ENCODE data around the gene GFOD2.

The GFOD2 gene

DNA sequence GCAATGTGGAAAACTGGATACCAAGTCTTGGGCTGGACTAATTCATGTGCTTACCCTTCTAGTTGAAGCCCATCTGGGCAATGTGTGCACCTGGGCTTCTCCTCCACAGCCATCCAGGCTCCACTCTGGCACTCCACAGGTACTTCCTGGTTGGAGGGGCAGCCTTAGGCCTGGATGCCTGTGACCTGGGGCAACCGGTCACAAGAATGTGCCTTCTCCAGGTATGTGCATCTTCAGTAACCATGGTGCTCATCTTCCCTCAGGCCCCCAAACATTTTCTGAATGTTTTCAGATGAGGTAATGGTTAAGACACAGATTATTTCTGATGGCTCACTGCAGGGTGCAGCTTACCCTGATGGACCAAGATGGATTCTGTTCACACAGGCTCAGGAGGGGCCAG, 41.4 kb downstream of the GFOD2 start:
- DNase-seq (ENCODE audit: low read depth, low spot score): no peak
- TF ChIP-seq, protein P1, sequence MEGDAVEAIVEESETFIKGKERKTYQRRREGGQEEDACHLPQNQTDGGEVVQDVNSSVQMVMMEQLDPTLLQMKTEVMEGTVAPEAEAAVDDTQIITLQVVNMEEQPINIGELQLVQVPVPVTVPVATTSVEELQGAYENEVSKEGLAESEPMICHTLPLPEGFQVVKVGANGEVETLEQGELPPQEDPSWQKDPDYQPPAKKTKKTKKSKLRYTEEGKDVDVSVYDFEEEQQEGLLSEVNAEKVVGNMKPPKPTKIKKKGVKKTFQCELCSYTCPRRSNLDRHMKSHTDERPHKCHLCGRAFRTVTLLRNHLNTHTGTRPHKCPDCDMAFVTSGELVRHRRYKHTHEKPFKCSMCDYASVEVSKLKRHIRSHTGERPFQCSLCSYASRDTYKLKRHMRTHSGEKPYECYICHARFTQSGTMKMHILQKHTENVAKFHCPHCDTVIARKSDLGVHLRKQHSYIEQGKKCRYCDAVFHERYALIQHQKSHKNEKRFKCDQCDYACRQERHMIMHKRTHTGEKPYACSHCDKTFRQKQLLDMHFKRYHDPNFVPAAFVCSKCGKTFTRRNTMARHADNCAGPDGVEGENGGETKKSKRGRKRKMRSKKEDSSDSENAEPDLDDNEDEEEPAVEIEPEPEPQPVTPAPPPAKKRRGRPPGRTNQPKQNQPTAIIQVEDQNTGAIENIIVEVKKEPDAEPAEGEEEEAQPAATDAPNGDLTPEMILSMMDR (IDR thresholded peaks at IDR 0.05; ENCODE audit: insufficient read depth, low read length, missing control alignments): no peak
- no peak overlapping the region for H3K4me3 ChIP-seq (ENCODE audit: low read depth, low read length)
- ChIA-PET CTCF (interaction anchor here (10.7 kb wide), 1 partner anchor 8 kb away, joined by 87 read pairs; the partner anchor contains the start of genes C16orf86 and ENKD1), POLR2A (no interaction called here)

DNA sequence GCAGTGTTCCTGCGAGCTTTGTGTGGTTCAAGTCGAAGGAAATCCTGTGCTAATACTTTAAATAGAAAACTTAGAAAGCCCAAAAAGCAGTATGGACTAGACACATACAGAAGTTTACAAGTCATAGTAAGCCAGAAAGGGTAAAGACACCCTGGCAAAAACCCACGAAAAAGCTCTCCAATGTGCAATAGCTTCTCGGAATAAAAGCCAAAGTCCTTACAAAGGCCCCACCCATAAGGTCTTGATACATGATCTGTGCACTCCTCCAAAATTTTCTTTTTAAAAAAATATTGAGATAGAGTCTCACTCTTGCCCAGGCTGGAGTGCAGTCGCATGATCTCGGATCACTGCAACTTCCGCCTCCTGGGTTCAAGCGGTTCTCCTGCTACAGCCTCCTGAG, 42.2 kb downstream of the GFOD2 start:
- DNase-seq (ENCODE audit: low read depth, low spot score): no peak
- TF ChIP-seq, protein P1 (IDR thresholded peaks at IDR 0.05; ENCODE audit: insufficient read depth, low read length, missing control alignments): no peak
- H3K4me3 ChIP-seq (ENCODE audit: low read depth, low read length): no peak overlapping the region
- ChIA-PET POLR2A (no interaction called here), CTCF (interaction anchor here (0.6 to 10.7 kb wide), 2 partner anchors 7 to 11 kb away, joined by 3 to 87 read pairs; partner anchors contain the start of genes C16orf86 and ENKD1)

DNA sequence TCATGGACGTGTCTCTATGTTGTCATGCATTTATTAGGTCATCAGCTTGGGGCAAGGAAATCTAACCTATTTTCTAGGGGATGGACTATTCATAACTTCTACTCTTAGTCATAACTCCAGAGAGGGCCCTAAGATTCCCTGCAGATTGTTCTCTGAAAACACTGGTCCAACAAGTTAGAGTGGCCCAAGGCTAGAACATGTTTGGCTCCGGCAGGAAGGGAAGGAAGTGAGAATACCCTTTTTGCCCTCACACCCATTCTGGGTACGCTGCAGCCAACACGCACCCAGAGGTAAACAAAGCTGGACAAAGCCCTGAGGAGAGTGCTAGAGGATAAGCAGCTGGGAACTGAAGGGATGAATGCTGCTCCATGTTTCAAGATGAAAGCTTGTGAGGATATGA, 42.6 kb downstream of the GFOD2 start:
- CTCF ChIA-PET: interaction anchor here (0.6 to 10.7 kb wide), 2 partner anchors 7 to 11 kb away, joined by 3 to 87 read pairs; partner anchors contain the start of genes C16orf86 and ENKD1
- POLR2A ChIA-PET: no interaction called here
- DNase-seq (ENCODE audit: low read depth, low spot score): no peak
- H3K4me3 ChIP-seq (ENCODE audit: low read depth, low read length): no peak overlapping the region
- TF ChIP-seq, protein P1 (IDR thresholded peaks at IDR 0.05; ENCODE audit: insufficient read depth, low read length, missing control alignments): no peak

DNA sequence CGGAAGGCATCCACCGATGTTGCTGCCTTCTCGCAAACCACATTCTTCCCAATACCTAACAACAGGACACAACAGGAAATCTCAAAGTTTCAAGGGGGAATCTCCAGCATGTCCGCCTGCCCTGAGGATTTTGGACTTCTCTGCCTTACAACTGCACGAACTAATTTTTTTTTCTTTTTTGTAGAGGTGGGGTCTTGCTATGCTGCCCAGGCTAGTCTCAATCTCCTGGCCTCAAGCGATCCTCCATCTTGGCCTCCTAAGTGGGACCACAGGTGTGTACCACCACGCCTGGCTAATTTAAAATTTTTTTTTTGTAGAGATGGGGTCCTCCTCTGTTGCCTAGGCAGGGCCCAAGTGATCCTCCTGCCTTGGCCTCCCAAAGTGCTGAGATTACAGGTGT, 43.1 kb downstream of the GFOD2 start:
- POLR2A ChIA-PET: no interaction called here
- H3K4me3 ChIP-seq (ENCODE audit: low read depth, low read length): no peak overlapping the region
- CTCF ChIA-PET: interaction anchor here (10.7 kb wide), 1 partner anchor 6 kb away, joined by 87 read pairs; the partner anchor contains the start of genes C16orf86 and ENKD1
- TF ChIP-seq, protein P1 (IDR thresholded peaks at IDR 0.05; ENCODE audit: insufficient read depth, low read length, missing control alignments): no peak
- DNase-seq (ENCODE audit: low read depth, low spot score): no peak

DNA sequence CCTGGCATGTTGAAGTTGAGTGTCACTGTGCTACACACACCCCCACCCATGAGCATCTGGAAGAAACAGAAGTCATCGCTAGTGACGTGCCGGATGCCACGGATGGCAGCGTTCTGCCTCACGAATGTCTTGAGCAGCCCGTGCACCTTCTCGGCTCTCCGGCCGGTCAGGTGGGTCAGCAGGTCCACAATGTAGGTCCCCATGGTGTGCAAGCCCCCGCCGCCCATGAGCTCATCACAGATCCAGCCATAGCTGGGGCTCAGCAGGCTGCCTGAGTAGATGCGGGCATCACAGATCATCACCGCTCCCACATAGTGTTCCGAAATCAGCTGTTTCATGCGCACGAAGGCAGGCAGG, 43.6 kb downstream of the GFOD2 start:
- POLR2A ChIA-PET: no interaction called here
- H3K4me3 ChIP-seq (ENCODE audit: low read depth, low read length): no peak overlapping the region
- CTCF ChIA-PET: no interaction called here
- TF ChIP-seq, protein P1 (IDR thresholded peaks at IDR 0.05; ENCODE audit: insufficient read depth, low read length, missing control alignments): no peak
- no peak for DNase-seq (ENCODE audit: low read depth, low spot score)

DNA sequence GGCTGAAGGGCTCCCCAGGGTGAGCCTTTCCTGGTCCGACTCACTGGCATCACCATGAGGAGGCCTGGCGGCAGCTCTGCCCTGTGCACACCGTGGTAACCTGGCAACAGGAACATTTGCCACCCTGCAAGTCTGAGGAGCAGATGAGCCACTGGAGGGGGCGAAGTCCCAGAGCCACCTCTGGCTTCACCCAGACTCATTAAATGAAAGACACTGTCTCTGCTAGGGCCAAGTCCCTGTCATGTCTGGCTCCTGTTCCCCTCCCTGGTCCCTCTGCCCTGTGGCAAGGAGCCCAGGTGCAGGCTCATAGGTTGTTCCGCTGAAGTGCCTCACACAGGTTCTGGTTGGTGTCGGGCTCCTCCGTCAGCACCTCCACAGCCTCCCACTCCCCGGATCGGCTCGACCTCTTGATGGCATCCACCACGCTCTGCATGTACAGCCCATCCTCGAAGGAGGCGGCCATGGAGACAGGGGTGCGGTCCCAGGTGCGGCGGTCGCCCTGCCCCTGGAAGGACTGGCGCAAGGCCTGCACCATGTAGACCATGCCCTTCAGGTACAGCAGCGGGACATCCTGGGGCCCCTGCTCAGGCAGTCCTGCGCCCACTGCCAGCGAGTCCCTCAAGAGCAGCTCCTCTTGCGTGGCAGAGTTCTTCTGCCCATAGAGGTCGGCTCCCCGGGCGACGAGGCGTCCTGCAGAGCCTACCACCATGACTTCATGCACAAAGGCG, 44.1 kb downstream of the GFOD2 start:
- TF ChIP-seq, protein P1 (IDR thresholded peaks at IDR 0.05; ENCODE audit: insufficient read depth, low read length, missing control alignments): no peak
- ChIA-PET CTCF (interaction anchor here (1.0 to 19.0 kb wide), 3 partner anchors 9 to 152 kb away, joined by 3 to 605 read pairs (median 3); partner anchors contain the start of gene RIPOR1), POLR2A (no interaction called here)
- no peak overlapping the region for H3K4me3 ChIP-seq (ENCODE audit: low read depth, low read length)
- DNase-seq (ENCODE audit: low read depth, low spot score): no peak
